GM06990 (cell line): ENCODE measurements around the gene FASN.

Experiments
- DNase-seq: peaks from one replicate; pipeline ENCODE4 v3.0.0-alpha.2; 2011; ENCODE audit not compliant: insufficient read length; ENCODE audit errors: extremely low read depth
- H3K27me3 ChIP-seq: replicated peaks from 2 replicates; pipeline ENCODE4 v1.6.0; 2011; ENCODE audit warnings: low read length; ENCODE audit not compliant: control insufficient read depth, insufficient read depth
- H3K36me3 ChIP-seq: 2 replicates; pipeline ENCODE4 v1.5.1; 2011; ENCODE audit warnings: low read length; ENCODE audit not compliant: control insufficient read depth, insufficient read depth
- H3K4me3 ChIP-seq: replicated peaks from 2 replicates; pipeline ENCODE4 v1.5.1; 2011; ENCODE audit warnings: low read depth, mild to moderate bottlenecking, control low read depth, low read length
- TF ChIP-seq, protein P1 (sequence below): IDR thresholded peaks from 2 replicates; pipeline ENCODE4 v1.5.1; 2011; ENCODE audit warnings: low read length, control low read depth, mild to moderate bottlenecking, inconsistent platforms; ENCODE audit not compliant: insufficient read depth, poor library complexity, severe bottlenecking

The FASN gene

DNA sequence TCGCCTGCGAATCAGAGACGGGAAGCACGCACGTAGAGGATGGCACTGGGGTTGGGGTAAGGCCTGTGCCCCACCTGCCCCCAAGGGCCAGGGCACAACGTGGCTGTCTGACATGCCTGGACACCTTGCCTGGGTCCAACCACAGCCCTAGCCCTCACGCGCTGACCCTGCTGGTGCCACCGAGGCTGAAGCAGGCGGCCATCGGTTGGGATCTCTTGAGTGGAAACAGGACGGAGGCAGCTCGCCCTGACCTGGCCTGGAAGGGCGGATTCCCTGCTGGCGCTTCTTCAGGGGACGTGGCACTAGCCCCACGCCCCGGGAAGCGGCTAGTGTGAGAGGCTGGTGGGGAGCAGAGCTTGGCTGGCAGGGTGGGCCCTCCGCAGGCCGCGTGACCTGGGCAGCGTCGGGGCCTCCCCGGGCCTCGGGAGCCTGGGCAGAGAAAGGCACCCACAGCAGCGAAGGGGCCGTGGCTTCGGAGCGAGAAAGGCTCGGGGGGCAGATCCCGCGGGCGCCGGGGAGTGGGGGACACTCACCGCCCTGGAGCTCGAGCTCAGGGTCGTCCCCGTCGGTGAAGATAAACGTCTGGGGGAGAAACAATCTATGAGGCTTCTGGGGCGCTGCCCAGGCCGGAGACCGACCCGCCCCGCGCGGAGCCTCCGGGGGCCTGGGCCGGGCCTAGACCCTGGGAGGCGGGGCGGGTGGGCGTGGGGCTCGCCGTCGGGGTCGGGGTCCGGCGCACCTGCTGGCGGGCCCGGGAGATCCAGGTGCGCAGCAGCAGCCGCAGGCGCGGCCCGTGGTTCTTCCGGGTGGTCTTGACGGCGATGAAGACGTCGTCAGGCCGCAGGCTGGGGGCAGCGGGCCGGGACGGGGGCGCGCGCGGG, 47.0 kb downstream of the FASN start:
- TF ChIP-seq, protein P1, sequence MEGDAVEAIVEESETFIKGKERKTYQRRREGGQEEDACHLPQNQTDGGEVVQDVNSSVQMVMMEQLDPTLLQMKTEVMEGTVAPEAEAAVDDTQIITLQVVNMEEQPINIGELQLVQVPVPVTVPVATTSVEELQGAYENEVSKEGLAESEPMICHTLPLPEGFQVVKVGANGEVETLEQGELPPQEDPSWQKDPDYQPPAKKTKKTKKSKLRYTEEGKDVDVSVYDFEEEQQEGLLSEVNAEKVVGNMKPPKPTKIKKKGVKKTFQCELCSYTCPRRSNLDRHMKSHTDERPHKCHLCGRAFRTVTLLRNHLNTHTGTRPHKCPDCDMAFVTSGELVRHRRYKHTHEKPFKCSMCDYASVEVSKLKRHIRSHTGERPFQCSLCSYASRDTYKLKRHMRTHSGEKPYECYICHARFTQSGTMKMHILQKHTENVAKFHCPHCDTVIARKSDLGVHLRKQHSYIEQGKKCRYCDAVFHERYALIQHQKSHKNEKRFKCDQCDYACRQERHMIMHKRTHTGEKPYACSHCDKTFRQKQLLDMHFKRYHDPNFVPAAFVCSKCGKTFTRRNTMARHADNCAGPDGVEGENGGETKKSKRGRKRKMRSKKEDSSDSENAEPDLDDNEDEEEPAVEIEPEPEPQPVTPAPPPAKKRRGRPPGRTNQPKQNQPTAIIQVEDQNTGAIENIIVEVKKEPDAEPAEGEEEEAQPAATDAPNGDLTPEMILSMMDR = no peak
- Histone ChIP-seq H3K4me3 (peak overlapping the region; percentile 89), H3K36me3 (peaks cover 16% of the 10 kb centered on the region), H3K27me3 (no peaks in the 10 kb centered on the region)
- DNase-seq = peak; percentile 13

DNA sequence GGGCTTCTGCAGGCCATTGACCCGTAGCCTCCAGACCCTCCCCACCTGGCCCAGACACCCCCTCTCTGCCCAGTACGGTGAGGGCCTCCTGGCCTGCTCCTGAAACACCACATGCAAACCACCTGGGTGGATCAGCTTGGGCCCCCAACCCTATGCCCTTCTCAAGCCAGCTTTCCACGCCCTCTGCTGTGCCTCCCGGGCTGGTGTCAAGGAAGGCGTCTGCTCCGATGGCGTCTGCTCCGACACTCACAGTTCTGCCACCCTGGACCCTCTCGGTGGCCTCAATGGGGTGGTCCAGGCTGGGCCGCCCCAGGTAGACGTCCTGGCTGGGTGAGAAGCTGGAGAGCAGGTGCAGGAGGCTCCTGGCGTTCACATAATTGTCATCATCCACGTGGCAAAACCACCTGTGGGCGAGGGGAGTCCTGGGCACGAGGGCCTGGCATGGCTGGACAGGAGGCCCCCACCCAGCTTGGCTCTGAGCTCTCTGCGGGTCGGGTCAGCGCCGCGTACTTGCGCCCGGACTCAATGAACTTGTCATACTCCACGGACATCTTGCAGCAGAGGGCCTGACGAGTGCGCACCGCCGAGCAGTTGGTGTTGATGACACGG, 47.8 kb downstream of the FASN start:
- H3K4me3 ChIP-seq = peak overlapping the region; percentile 89; the same call in 1 of the 2 replicates
- no peaks in the 10 kb centered on the region for H3K27me3 ChIP-seq
- TF ChIP-seq, protein P1 = no peak
- DNase-seq = peak; percentile 6
- peaks cover 10% of the 10 kb centered on the region for H3K36me3 ChIP-seq

DNA sequence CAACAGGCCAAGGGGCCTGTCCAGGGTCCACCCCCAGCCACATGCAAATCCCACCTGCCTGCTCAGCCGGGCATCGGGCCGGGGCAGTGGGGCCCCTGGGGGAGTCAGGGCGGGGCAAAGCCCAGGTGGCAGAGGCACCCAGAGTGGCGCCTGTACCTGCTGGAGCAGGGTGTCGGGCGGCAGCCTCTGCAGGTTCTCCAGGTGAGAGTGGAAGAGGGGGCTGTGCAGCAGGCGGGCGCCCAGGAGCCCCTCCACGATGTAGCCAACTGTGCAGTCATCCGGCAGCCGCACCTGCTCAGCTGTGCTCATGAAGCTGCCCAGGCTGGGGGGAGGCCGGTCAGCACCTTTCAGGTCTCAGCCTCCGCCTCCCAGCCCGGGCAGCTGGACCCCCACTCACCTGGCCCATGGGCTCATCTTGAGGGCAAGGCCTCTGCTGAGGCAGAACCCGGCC, 48.5 kb downstream of the FASN start:
- TF ChIP-seq, protein P1 = no peak
- peak; percentile 9 for DNase-seq
- Histone ChIP-seq H3K27me3 (no peaks in the 10 kb centered on the region), H3K4me3 (no peak overlapping the region), H3K36me3 (peaks cover 5% of the 10 kb centered on the region)

DNA sequence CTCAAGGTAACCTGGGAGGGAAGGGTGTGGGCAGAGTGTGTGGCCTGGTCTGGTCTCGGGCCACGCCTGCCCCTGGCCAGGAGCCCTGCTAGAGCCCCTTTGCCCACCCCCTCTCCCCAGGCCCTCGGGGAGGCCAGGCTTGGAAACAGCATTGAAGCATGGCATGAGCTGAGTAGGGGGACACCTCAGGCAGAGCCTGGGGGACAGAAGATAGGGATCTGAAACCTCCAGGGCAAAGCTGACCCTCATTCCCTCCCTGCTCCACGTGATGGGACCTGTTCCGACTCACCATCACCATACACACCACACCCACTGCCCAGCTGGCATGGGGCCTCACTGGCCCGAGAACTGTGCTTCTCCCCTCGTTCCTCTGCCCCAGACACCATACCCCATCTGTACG, 48.9 kb downstream of the FASN start:
- no peak for DNase-seq
- TF ChIP-seq, protein P1 = no peak
- no peaks in the 10 kb centered on the region for H3K27me3 ChIP-seq
- H3K4me3 ChIP-seq = no peak overlapping the region
- peaks cover 3% of the 10 kb centered on the region for H3K36me3 ChIP-seq

DNA sequence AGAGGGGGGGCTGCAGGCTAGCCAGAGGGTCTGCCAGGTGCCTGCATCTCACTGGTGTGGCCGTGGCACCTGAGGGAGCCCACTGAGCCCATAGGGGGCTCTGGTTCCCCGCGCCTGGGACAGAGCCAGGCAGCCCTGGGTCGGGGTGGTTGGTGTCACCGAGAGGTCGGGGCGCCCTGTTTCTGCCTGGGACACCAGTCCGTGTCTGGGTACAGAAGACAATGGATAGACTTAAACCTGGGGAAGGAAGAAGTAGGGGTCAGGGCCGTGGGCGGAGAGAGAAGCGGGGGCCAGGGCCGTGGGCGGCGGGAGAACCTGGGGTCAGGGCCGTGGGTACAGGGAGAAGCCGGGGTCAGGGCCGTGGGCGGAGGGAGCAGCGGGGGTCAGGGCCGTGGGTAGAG, 49.5 kb downstream of the FASN start:
- DNase-seq = peak; percentile 10
- TF ChIP-seq, protein P1 = no peak
- H3K36me3 ChIP-seq = peaks cover 2% of the 10 kb centered on the region
- no peaks in the 10 kb centered on the region for H3K27me3 ChIP-seq
- H3K4me3 ChIP-seq = no peak overlapping the region
